Activated CD8-positive, alpha-beta memory T cell treated with anti-CD3 and anti-CD28 coated beads for 36 hours (primary cell): ENCODE measurements around the gene ADGRG1. TPM values are rescaled to one million over a fixed set of nuclear protein-coding genes. Genes with fewer than 3 reads are reported as not detected.

Experiments used
- CTCF ChIA-PET: fragments of 350-600 bp; sonication (Branson Sonifier 250); formaldehyde crosslinking; loops from one replicate; lab custom pipeline; 2021; ENCODE audit warnings: antibody characterized with exemption; lab: Charles Lee
- POLR2A ChIA-PET: fragments of 350-600 bp; sonication (Branson Sonifier 250); formaldehyde crosslinking; loops from one replicate; lab custom pipeline; 2021; ENCODE audit warnings: antibody characterized with exemption; lab: Charles Lee
- total RNA-seq, 2 experiments: library from RNA; stranded (reverse); gene quantifications; one replicate each; pipeline ENCODE4 v1.2.3, GENCODE V29; 2021

The ADGRG1 gene
- total RNA-seq, 2 experiments from 2014 or later: 21.0 to 23.0 TPM

GRCh38 chr16:57694725-57695679 lies 66.6 kb downstream of the ADGRG1 start, which contains the start of gene DRC7:
DRC7 (plus strand) TSS chr16:57694806; CDS start chr16:57697950, 3,144 bp downstream.
- ChIA-PET POLR2A (no interaction called here), CTCF (no interaction called here)

- POLR2A ChIA-PET: no interaction called here
- CTCF ChIA-PET: no interaction called here
Measured at GRCh38 chr16:57695680-57696069, 67.2 kb downstream of the ADGRG1 start.

GRCh38 chr16:57696240-57696639 lies 67.8 kb downstream of the ADGRG1 start:
- ChIA-PET CTCF (no interaction called here), POLR2A (no interaction called here)

GRCh38 chr16:57697896-57698537 lies 69.6 kb downstream of the ADGRG1 start:
- CTCF ChIA-PET: interaction anchor here (1.1 kb wide), 1 partner anchor 49 kb away, joined by 3 read pairs; no protein-coding TSS in a partner anchor
- POLR2A ChIA-PET: interaction anchor here (0.7 kb wide), 1 partner anchor 223 kb away, joined by 5 read pairs; no protein-coding TSS in a partner anchor

- POLR2A ChIA-PET: interaction anchor here (0.7 kb wide), 1 partner anchor 222 kb away, joined by 5 read pairs; no protein-coding TSS in a partner anchor
- CTCF ChIA-PET: interaction anchor here (1.1 kb wide), 1 partner anchor 50 kb away, joined by 3 read pairs; no protein-coding TSS in a partner anchor
Measured at GRCh38 chr16:57698812-57699405, 70.5 kb downstream of the ADGRG1 start.

GRCh38 chr16:57699481-57699880 lies 71.1 kb downstream of the ADGRG1 start:
- POLR2A ChIA-PET: no interaction called here
- CTCF ChIA-PET: no interaction called here

GRCh38 chr16:57699899-57700298 lies 71.5 kb downstream of the ADGRG1 start:
- CTCF ChIA-PET: interaction anchor here (0.6 kb wide), 1 partner anchor 366 kb away, joined by 3 read pairs; no protein-coding TSS in a partner anchor
- POLR2A ChIA-PET: no interaction called here

- ChIA-PET POLR2A (no interaction called here), CTCF (interaction anchor here (0.6 kb wide), 1 partner anchor 258 kb away, joined by 4 read pairs; no protein-coding TSS in a partner anchor)
Measured at GRCh38 chr16:57700781-57701551, 72.5 kb downstream of the ADGRG1 start.

- POLR2A ChIA-PET: no interaction called here
- CTCF ChIA-PET: no interaction called here
Measured at GRCh38 chr16:57701759-57702371, 73.4 kb downstream of the ADGRG1 start.

- POLR2A ChIA-PET: no interaction called here
- CTCF ChIA-PET: interaction anchor here (0.6 to 1.0 kb wide), 2 partner anchors 54 to 295 kb away, joined by 3 read pairs; no protein-coding TSS in a partner anchor
Measured at GRCh38 chr16:57703416-57704010, 75.1 kb downstream of the ADGRG1 start.

- ChIA-PET POLR2A (no interaction called here), CTCF (interaction anchor here (0.6 to 1.0 kb wide), 2 partner anchors 55 to 294 kb away, joined by 3 read pairs; no protein-coding TSS in a partner anchor)
Measured at GRCh38 chr16:57704011-57704904, 75.8 kb downstream of the ADGRG1 start.

GRCh38 chr16:57704905-57705852 lies 76.7 kb downstream of the ADGRG1 start:
- ChIA-PET POLR2A (no interaction called here), CTCF (no interaction called here)

GRCh38 chr16:57706717-57707116 lies 78.3 kb downstream of the ADGRG1 start:
- ChIA-PET POLR2A (no interaction called here), CTCF (interaction anchor here (0.9 kb wide), 1 partner anchor 16 kb away, joined by 3 read pairs; no protein-coding TSS in a partner anchor)

GRCh38 chr16:57707331-57707730 lies 78.9 kb downstream of the ADGRG1 start:
- POLR2A ChIA-PET: no interaction called here
- CTCF ChIA-PET: interaction anchor here (0.9 kb wide), 1 partner anchor 17 kb away, joined by 3 read pairs; no protein-coding TSS in a partner anchor

- POLR2A ChIA-PET: no interaction called here
- CTCF ChIA-PET: no interaction called here
Measured at GRCh38 chr16:57708168-57708567, 79.7 kb downstream of the ADGRG1 start.

- CTCF ChIA-PET: no interaction called here
- POLR2A ChIA-PET: no interaction called here
Measured at GRCh38 chr16:57709663-57710062, 81.2 kb downstream of the ADGRG1 start.
